Left ventricle myocardium inferior (tissue), 1 donor: ENCODE data around the gene NFASC. TPM values are rescaled to one million over a fixed set of nuclear protein-coding genes. Genes with fewer than 3 reads are reported as not detected.

Experiments used
- DNase-seq: peaks from one replicate; pipeline ENCODE4 v3.0.0-alpha.2; 2020
- H3K27ac ChIP-seq: fragments of 200-600 bp; replicated peaks from 2 replicates; pipeline ENCODE4 v1.8.0; 2021
- H3K27me3 ChIP-seq: fragments of 200-600 bp; 2 replicates; pipeline ENCODE4 v1.8.0; 2021; ENCODE audit warnings: low read depth
- H3K36me3 ChIP-seq: fragments of 200-600 bp; 2 replicates; pipeline ENCODE4 v1.8.0; 2021
- H3K4me1 ChIP-seq: fragments of 200-600 bp; 2 replicates; pipeline ENCODE4 v1.8.0; 2021
- H3K4me3 ChIP-seq: fragments of 200-600 bp; 2 replicates; pipeline ENCODE4 v1.8.0; 2021; ENCODE audit warnings: mild to moderate bottlenecking, moderate library complexity
- H3K9me3 ChIP-seq: fragments of 200-600 bp; replicated peaks from 2 replicates; pipeline ENCODE4 v1.8.0; 2021
- intact Hi-C: fragments of 100-400 bp; cut with micrococcal nuclease; formaldehyde crosslinking; loops from one replicate; pipeline ENCODE4 v1.11.0; 2022
- total RNA-seq: library from RNA; stranded (reverse); fragmentation: NEBNext Ultra II Directional; extraction: Animal tissue kit (Norgen Biotek cat#: 25700); gene quantifications from one replicate; pipeline ENCODE4 v1.2.1, GENCODE V29; 2021
- TF ChIP-seq, protein P1 (sequence below): fragments of 200-600 bp; IDR thresholded peaks from 2 replicates; pipeline ENCODE4 v1.8.0; 2021; ENCODE audit warnings: antibody characterized with exemption, mild to moderate bottlenecking, borderline replicate concordance
- donor health status: DM: no; HTN: yes; CAD: no; lungs with severe emphysema.

NFASC gene
- total RNA-seq, 1 donor from 2014 or later: 8.2 TPM

DNA sequence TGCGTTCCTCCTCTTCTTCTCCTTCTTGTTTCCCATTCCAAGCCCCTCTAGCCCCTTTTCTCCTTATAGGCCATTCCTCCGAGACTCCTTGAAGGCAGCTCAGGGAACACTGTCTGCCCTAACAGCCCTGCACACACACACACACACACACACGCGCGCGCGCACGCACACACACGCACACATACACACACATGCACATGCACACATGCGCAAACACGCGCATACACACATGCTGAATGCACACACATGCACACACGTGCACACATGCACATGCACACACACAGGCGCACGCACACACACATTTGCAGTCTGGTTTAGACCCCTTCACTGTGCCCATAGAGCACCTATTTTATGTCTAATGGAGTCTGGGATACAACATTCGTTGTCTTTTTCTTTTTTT lies 154.6 kb downstream of the NFASC start:
- no peaks in the 10 kb centered on the region for H3K4me1 ChIP-seq
- no peak overlapping the region for H3K4me3 ChIP-seq
- H3K27ac ChIP-seq: no peak overlapping the region
- no peaks in the 10 kb centered on the region for H3K36me3 ChIP-seq
- H3K9me3 ChIP-seq: no peaks in the 10 kb centered on the region
- intact Hi-C loops: no loop called here
- TF ChIP-seq, protein P1, sequence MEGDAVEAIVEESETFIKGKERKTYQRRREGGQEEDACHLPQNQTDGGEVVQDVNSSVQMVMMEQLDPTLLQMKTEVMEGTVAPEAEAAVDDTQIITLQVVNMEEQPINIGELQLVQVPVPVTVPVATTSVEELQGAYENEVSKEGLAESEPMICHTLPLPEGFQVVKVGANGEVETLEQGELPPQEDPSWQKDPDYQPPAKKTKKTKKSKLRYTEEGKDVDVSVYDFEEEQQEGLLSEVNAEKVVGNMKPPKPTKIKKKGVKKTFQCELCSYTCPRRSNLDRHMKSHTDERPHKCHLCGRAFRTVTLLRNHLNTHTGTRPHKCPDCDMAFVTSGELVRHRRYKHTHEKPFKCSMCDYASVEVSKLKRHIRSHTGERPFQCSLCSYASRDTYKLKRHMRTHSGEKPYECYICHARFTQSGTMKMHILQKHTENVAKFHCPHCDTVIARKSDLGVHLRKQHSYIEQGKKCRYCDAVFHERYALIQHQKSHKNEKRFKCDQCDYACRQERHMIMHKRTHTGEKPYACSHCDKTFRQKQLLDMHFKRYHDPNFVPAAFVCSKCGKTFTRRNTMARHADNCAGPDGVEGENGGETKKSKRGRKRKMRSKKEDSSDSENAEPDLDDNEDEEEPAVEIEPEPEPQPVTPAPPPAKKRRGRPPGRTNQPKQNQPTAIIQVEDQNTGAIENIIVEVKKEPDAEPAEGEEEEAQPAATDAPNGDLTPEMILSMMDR: no peak
- no peak for DNase-seq
- H3K27me3 ChIP-seq: peaks cover 64% of the 10 kb centered on the region

GRCh38 chr1:205026181-205026580 lies 155.5 kb downstream of the NFASC start:
- Histone ChIP-seq H3K4me3 (no peak overlapping the region), H3K36me3 (no peaks in the 10 kb centered on the region), H3K9me3 (no peaks in the 10 kb centered on the region), H3K4me1 (no peaks in the 10 kb centered on the region), H3K27me3 (peaks cover 64% of the 10 kb centered on the region), H3K27ac (no peak overlapping the region)
- intact Hi-C loops: no loop called here
- DNase-seq: no peak
- TF ChIP-seq, protein P1: no peak

DNA sequence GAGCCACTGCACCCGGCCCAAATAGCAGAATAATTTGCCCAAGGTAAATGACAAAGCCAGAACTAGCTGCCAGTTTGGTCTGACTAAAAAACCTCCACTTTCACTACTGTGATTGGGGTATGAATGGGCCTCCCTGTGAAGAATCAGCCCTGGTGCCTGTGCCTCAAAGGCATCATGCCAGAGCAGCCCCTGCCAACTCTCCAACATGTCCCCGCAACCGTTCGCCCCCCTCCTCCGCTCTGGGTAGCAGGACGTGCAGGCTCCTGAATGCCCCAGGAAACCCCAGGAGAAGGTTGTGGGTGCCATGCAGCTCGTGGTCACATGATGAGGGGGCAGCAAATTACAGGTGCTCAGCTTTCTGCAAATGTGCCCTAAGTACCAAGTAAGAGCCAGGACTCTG lies 157.7 kb downstream of the NFASC start:
- Histone ChIP-seq H3K9me3 (no peaks in the 10 kb centered on the region), H3K36me3 (no peaks in the 10 kb centered on the region), H3K4me3 (no peak overlapping the region), H3K27me3 (peaks cover 80% of the 10 kb centered on the region), H3K27ac (no peak overlapping the region), H3K4me1 (no peaks in the 10 kb centered on the region)
- TF ChIP-seq, protein P1: no peak
- DNase-seq: no peak
- intact Hi-C loops: no loop called here

GRCh38 chr1:205028924-205029323 lies 158.3 kb downstream of the NFASC start:
- intact Hi-C loops: no loop called here
- DNase-seq: no peak
- Histone ChIP-seq H3K36me3 (no peaks in the 10 kb centered on the region), H3K27ac (no peak overlapping the region), H3K4me3 (no peak overlapping the region), H3K4me1 (no peaks in the 10 kb centered on the region), H3K9me3 (no peaks in the 10 kb centered on the region), H3K27me3 (peaks cover 82% of the 10 kb centered on the region)
- TF ChIP-seq, protein P1: no peak

DNA sequence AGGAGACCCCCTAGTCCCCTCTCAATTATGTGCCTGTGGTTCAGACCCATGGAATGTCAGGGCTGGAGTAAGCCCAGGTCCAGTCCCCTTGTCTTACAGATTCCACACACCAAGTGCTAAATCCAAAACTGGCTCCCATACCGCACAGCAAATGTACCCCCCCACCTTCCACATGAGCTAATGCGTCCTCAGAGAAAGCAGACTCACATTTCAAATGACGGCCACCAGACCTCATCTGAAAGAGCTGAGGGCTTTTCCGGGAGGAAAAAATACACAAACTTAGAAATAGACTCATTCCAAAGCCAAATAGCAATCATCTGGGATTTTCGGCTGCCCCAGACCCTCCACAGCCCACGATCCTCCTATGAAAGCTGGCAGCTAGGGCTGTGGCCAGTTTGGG lies 159.6 kb downstream of the NFASC start:
- no peak overlapping the region for H3K4me3 ChIP-seq
- DNase-seq: no peak
- TF ChIP-seq, protein P1: no peak
- H3K4me1 ChIP-seq: no peaks in the 10 kb centered on the region
- no peak overlapping the region for H3K27ac ChIP-seq
- H3K36me3 ChIP-seq: no peaks in the 10 kb centered on the region
- peaks cover 72% of the 10 kb centered on the region for H3K27me3 ChIP-seq
- intact Hi-C loops: no loop called here
- H3K9me3 ChIP-seq: no peaks in the 10 kb centered on the region

- Histone ChIP-seq H3K27me3 (peaks cover 65% of the 10 kb centered on the region), H3K4me3 (no peak overlapping the region), H3K27ac (no peak overlapping the region), H3K9me3 (no peaks in the 10 kb centered on the region), H3K36me3 (no peaks in the 10 kb centered on the region), H3K4me1 (no peaks in the 10 kb centered on the region)
- no peak for DNase-seq
- intact Hi-C loops: no loop called here
- TF ChIP-seq, protein P1: no peak
Measured at GRCh38 chr1:205030896-205031295, 160.2 kb downstream of the NFASC start.
